K562 (cell line): ENCODE data around the gene APPL2. TPM values are rescaled to one million over a fixed set of nuclear protein-coding genes. Genes with fewer than 3 reads are reported as not detected.
A peak's percentile ranks its signal among the peaks of the same experiment; 100 is the strongest.

ENCODE experiments used
- BRD4 ChIP-seq: fragments of 200-600 bp; sonication (generic); IDR thresholded peaks from 2 replicates; pipeline ENCODE4 v1.6.1; 2017; ENCODE audit warnings: inconsistent platforms
- CBFA2T3 ChIP-seq: fragments of 450-650 bp; IDR thresholded peaks from 2 replicates; pipeline ENCODE4 v1.6.1; 2017
- HNRNPL ChIP-seq: fragments of 200-400 bp; formaldehyde crosslinking; IDR thresholded peaks from 2 replicates; pipeline ENCODE4 v1.6.1; 2017; ENCODE audit warnings: low read depth, mild to moderate bottlenecking, low read length
- MYBL2 ChIP-seq, 2 experiments: fragments of 450-650 bp in 1 of 2; sonication (generic) in 1 of 2; formaldehyde crosslinking in 1 of 2; IDR thresholded peaks; 2 replicates each; pipeline versions ENCODE4 v1.6.1 to v1.8.1; 2017 to 2022; ENCODE audit warnings: borderline replicate concordance in 1 of 2, inconsistent platforms in 1 of 2, low read depth in 1 of 2, mild to moderate bottlenecking in 1 of 2, missing genetic modification reagents in 1 of 2, moderate library complexity in 1 of 2
- NR2C2 ChIP-seq, 2 experiments: fragments of 200-800 bp in 1 of 2; sonication (Bioruptor generic) in 1 of 2; sonication (generic) in 1 of 2; formaldehyde crosslinking in 1 of 2; IDR thresholded peaks; 2 replicates each; pipeline versions ENCODE4 v1.6.1 to v1.8.0; 2016 to 2022; ENCODE audit warnings: mild to moderate bottlenecking in 1 of 2, missing compliant biosample characterization in 1 of 2, missing genetic modification characterization in 1 of 2, missing genetic modification reagents in 1 of 2
- PRMT5 ChIP-seq: sonication (generic); formaldehyde crosslinking; IDR thresholded peaks from 2 replicates; pipeline ENCODE4 v1.5.0; 2020; ENCODE audit warnings: missing genetic modification reagents
- TBL1XR1 ChIP-seq, 2 experiments: IDR thresholded peaks; 2 replicates each; pipeline ENCODE4 v1.6.1; 2012; ENCODE audit warnings: improper control_type of control experiment in 2 of 2, low read length in 2 of 2, mild to moderate bottlenecking in 1 of 2
- TFE3 ChIP-seq: fragments of 450-650 bp; formaldehyde crosslinking; IDR thresholded peaks from 2 replicates; pipeline ENCODE4 v1.4.0; 2020; ENCODE audit warnings: mild to moderate bottlenecking, mixed read lengths
- U2AF2 ChIP-seq: fragments of 200-400 bp; formaldehyde crosslinking; optimal IDR thresholded peaks from 2 replicates; pipeline ENCODE3; 2017; ENCODE audit warnings: low read depth, mild to moderate bottlenecking, low read length
- ZC3H4 ChIP-seq: sonication (generic); formaldehyde crosslinking; IDR thresholded peaks from 2 replicates; pipeline ENCODE4 v1.9.0; 2021; ENCODE audit warnings: missing genetic modification reagents, borderline replicate concordance
- ZNF175 ChIP-seq: fragments of 200-800 bp; sonication (Bioruptor generic); IDR thresholded peaks from 2 replicates; pipeline ENCODE4 v1.6.1; 2016; ENCODE audit warnings: low read depth, mild to moderate bottlenecking, missing genetic modification characterization, missing compliant biosample characterization
- polyA plus RNA-seq, 8 experiments: library from polyadenylated mRNA; depleted of rRNA in 4 of 8; stranded (reverse) in 5 of 8; unstranded in 3 of 8; fragments of >200 nt; fragmentation: Nextera tagmentation in 2 of 8; fragmentation: Illumina TruSeq in 1 of 8; extraction: Ambion mirVana in 2 of 8; extraction: Trizol in 1 of 8; gene quantifications; 2 replicates each; pipeline versions ENCODE4 v1.2.1 to v1.2.3, GENCODE V29; 2011 to 2014; ENCODE audit warnings: inconsistent platforms in 1 of 8, missing spikeins in 1 of 8
- total RNA-seq, 7 experiments: library from RNA; depleted of rRNA in 6 of 7; stranded (reverse); fragments of >200 nt in 6 of 7; fragmentation: Illumina TruSeq in 2 of 7; extraction: Trizol in 2 of 7; gene quantifications; 2 replicates each; pipeline versions ENCODE4 v1.2.1 to v1.2.3, GENCODE V29; 2011 to 2021; ENCODE audit warnings: low replicate concordance in 1 of 7
- TF ChIP-seq, protein P1 (sequence below), 2 experiments: fragments of 150-350 bp in 1 of 2; IDR thresholded peaks; 2 replicates each; pipeline ENCODE4 v1.6.1; 2012 to 2016; ENCODE audit warnings: low read depth in 2 of 2, low read length in 2 of 2, mild to moderate bottlenecking in 1 of 2, moderate library complexity in 1 of 2
- TF ChIP-seq, protein P2 (sequence below): sonication (generic); formaldehyde crosslinking; IDR thresholded peaks from 2 replicates; pipeline ENCODE4 v1.8.1; 2023; ENCODE audit warnings: mild to moderate bottlenecking, missing genetic modification reagents
- TF ChIP-seq, protein P3 (sequence below): fragments of 450-650 bp; IDR thresholded peaks from 2 replicates; pipeline ENCODE4 v1.6.1; 2017; ENCODE audit warnings: antibody characterized with exemption, mild to moderate bottlenecking

APPL2 gene
- total and polyA plus RNA-seq, 9 of the 15 experiments (the other 6 are each of a cell fraction or from before 2014, with no cell fraction given), result 2.1 to 14.4 (median 8.2) TPM

DNA sequence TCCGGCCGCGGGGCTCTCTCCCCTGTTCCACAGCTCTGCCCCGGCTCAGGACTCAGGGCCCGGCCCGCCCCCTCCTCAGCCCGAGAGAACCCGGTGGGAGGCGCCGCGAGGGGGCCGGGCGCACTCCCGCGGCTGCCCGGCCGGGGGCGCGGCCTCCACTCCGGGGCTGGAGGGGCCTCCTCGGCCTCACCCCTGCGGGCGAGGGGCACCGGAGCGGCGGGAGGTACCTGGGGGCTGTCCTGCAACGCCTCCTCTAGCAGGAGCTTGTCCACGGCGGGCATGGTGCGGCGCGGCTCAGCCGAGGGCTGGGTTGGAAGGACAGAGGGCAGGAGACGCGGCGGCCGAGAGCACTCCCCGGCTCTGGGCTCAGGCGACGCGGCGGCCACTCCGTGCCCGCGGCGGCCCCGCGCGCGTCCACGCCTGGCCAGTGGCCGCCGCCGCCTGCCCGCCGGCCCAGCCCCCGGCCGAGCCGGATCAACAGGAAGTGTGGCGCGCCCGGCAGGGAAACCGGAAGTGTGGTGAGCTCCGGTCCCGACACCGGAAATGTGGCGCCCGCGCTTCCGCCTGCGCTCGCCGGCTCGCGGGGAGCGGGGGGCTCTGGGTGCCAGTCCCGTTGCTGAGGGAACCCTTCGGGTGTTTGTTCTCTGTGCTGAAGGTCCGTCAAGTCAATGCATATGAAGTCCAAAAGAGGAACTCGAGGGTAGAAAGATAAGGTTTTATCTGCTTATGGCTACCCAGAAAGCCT, at the start of gene APPL2 (continued):
- TF ChIP-seq TBL1XR1 (IDR thresholded peaks at IDR 0.05; ENCODE audit: low read length in 2 of 2) (no peak; a peak in 1 of 4 replicates), MYBL2 (IDR thresholded peaks at IDR 0.05; ENCODE audit: low read depth) (no peak), MYBL2 (CRISPR knock-in tag; IDR thresholded peaks at IDR 0.05; ENCODE audit: borderline replicate concordance) (no peak), U2AF2 (no peak), TFE3 (CRISPR knock-in tag) (no peak), NR2C2 (CRISPR knock-in tag; IDR thresholded peaks at IDR 0.05) (no peak), NR2C2 (tag; IDR thresholded peaks at IDR 0.05) (peak; percentile 85), ZC3H4 (CRISPR knock-in tag) (no peak), CBFA2T3 (no peak), HNRNPL (peak; percentile 98), ZNF175 (CRISPR knock-in tag) (0 out of 2 replicates have a peak, but pooled peaks have one; percentile 42), PRMT5 (CRISPR knock-in tag) (no peak), BRD4 (no peak)
- TF ChIP-seq, protein P1, sequence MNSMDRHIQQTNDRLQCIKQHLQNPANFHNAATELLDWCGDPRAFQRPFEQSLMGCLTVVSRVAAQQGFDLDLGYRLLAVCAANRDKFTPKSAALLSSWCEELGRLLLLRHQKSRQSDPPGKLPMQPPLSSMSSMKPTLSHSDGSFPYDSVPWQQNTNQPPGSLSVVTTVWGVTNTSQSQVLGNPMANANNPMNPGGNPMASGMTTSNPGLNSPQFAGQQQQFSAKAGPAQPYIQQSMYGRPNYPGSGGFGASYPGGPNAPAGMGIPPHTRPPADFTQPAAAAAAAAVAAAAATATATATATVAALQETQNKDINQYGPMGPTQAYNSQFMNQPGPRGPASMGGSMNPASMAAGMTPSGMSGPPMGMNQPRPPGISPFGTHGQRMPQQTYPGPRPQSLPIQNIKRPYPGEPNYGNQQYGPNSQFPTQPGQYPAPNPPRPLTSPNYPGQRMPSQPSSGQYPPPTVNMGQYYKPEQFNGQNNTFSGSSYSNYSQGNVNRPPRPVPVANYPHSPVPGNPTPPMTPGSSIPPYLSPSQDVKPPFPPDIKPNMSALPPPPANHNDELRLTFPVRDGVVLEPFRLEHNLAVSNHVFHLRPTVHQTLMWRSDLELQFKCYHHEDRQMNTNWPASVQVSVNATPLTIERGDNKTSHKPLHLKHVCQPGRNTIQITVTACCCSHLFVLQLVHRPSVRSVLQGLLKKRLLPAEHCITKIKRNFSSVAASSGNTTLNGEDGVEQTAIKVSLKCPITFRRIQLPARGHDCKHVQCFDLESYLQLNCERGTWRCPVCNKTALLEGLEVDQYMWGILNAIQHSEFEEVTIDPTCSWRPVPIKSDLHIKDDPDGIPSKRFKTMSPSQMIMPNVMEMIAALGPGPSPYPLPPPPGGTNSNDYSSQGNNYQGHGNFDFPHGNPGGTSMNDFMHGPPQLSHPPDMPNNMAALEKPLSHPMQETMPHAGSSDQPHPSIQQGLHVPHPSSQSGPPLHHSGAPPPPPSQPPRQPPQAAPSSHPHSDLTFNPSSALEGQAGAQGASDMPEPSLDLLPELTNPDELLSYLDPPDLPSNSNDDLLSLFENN (IDR thresholded peaks at IDR 0.05; ENCODE audit: low read depth in 2 of 2, low read length in 2 of 2), result no peak
- TF ChIP-seq, protein P2, sequence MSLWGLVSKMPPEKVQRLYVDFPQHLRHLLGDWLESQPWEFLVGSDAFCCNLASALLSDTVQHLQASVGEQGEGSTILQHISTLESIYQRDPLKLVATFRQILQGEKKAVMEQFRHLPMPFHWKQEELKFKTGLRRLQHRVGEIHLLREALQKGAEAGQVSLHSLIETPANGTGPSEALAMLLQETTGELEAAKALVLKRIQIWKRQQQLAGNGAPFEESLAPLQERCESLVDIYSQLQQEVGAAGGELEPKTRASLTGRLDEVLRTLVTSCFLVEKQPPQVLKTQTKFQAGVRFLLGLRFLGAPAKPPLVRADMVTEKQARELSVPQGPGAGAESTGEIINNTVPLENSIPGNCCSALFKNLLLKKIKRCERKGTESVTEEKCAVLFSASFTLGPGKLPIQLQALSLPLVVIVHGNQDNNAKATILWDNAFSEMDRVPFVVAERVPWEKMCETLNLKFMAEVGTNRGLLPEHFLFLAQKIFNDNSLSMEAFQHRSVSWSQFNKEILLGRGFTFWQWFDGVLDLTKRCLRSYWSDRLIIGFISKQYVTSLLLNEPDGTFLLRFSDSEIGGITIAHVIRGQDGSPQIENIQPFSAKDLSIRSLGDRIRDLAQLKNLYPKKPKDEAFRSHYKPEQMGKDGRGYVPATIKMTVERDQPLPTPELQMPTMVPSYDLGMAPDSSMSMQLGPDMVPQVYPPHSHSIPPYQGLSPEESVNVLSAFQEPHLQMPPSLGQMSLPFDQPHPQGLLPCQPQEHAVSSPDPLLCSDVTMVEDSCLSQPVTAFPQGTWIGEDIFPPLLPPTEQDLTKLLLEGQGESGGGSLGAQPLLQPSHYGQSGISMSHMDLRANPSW, result no peak
- TF ChIP-seq, protein P3, sequence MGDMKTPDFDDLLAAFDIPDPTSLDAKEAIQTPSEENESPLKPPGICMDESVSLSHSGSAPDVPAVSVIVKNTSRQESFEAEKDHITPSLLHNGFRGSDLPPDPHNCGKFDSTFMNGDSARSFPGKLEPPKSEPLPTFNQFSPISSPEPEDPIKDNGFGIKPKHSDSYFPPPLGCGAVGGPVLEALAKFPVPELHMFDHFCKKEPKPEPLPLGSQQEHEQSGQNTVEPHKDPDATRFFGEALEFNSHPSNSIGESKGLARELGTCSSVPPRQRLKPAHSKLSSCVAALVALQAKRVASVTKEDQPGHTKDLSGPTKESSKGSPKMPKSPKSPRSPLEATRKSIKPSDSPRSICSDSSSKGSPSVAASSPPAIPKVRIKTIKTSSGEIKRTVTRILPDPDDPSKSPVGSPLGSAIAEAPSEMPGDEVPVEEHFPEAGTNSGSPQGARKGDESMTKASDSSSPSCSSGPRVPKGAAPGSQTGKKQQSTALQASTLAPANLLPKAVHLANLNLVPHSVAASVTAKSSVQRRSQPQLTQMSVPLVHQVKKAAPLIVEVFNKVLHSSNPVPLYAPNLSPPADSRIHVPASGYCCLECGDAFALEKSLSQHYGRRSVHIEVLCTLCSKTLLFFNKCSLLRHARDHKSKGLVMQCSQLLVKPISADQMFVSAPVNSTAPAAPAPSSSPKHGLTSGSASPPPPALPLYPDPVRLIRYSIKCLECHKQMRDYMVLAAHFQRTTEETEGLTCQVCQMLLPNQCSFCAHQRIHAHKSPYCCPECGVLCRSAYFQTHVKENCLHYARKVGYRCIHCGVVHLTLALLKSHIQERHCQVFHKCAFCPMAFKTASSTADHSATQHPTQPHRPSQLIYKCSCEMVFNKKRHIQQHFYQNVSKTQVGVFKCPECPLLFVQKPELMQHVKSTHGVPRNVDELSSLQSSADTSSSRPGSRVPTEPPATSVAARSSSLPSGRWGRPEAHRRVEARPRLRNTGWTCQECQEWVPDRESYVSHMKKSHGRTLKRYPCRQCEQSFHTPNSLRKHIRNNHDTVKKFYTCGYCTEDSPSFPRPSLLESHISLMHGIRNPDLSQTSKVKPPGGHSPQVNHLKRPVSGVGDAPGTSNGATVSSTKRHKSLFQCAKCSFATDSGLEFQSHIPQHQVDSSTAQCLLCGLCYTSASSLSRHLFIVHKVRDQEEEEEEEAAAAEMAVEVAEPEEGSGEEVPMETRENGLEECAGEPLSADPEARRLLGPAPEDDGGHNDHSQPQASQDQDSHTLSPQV, result no peak
